ENCODE measurements around the gene ATP5F1D. TPM values are rescaled to one million over a fixed set of nuclear protein-coding genes. Genes with fewer than 3 reads are reported as not detected.
A peak's percentile ranks its signal among the peaks of the same experiment; 100 is the strongest.

The ATP5F1D gene
- polyA plus RNA-seq, 4 donors: 83.4 to 185 (median 127) TPM

GRCh38 chr19:1231729-1232637 is 9.6 kb upstream of the ATP5F1D start:
- DNase-seq (ENCODE audit: low read depth in 4 of 4, low spot score in 2 of 4): no peak

GRCh38 chr19:1232652-1233072 is 8.9 kb upstream of the ATP5F1D start:
- no peak for DNase-seq (ENCODE audit: low read depth in 4 of 4, low spot score in 2 of 4)

- no peak for DNase-seq (ENCODE audit: low read depth in 4 of 4, low spot score in 2 of 4)
Measured at GRCh38 chr19:1233115-1233667, 8.4 kb upstream of the ATP5F1D start.

- no peak for DNase-seq (ENCODE audit: low read depth in 4 of 4, low spot score in 2 of 4)
Measured at GRCh38 chr19:1234051-1234954, 7.2 kb upstream of the ATP5F1D start.

GRCh38 chr19:1234955-1235380 is 6.6 kb upstream of the ATP5F1D start:
- no peak for DNase-seq (ENCODE audit: low read depth in 4 of 4, low spot score in 2 of 4)

GRCh38 chr19:1235625-1236538 is 5.7 kb upstream of the ATP5F1D start:
- DNase-seq (ENCODE audit: low read depth in 4 of 4, low spot score in 2 of 4): no peak

- no peak for DNase-seq (ENCODE audit: low read depth in 4 of 4, low spot score in 2 of 4)
Measured at GRCh38 chr19:1236576-1236975, 5.0 kb upstream of the ATP5F1D start.

GRCh38 chr19:1237027-1237659 is 4.4 kb upstream of the ATP5F1D start:
- no peak for DNase-seq (ENCODE audit: low read depth in 4 of 4, low spot score in 2 of 4)

GRCh38 chr19:1237754-1238368 is 3.7 kb upstream of the ATP5F1D start, which contains the start of gene CBARP:
CBARP (minus strand) TSS chr19:1238005; CDS start chr19:1236100, 1,905 bp downstream.
- no peak for DNase-seq (ENCODE audit: low read depth in 4 of 4, low spot score in 2 of 4)

GRCh38 chr19:1238369-1239303 is 2.9 kb upstream of the ATP5F1D start:
- no peak for DNase-seq (ENCODE audit: low read depth in 4 of 4, low spot score in 2 of 4)

GRCh38 chr19:1239420-1239795 is 2.1 kb upstream of the ATP5F1D start:
- DNase-seq (ENCODE audit: low read depth in 4 of 4, low spot score in 2 of 4): no peak

GRCh38 chr19:1239796-1240737 is 1.5 kb upstream of the ATP5F1D start:
- DNase-seq (ENCODE audit: low read depth in 4 of 4, low spot score in 2 of 4): peak in 1 of 4 donors; percentile 80

GRCh38 chr19:1240925-1241324 is 626 bp upstream of the ATP5F1D start:
- DNase-seq (ENCODE audit: low read depth in 4 of 4, low spot score in 2 of 4): no peak

GRCh38 chr19:1243768-1244692 is 2.5 kb downstream of the ATP5F1D start:
- no peak for DNase-seq (ENCODE audit: low read depth in 4 of 4, low spot score in 2 of 4)

- no peak for DNase-seq (ENCODE audit: low read depth in 4 of 4, low spot score in 2 of 4)
Measured at GRCh38 chr19:1244693-1245451, 3.3 kb downstream of the ATP5F1D start.
